NCI-H1436 (cell line): Measurements from ENCODE around the gene PELI1.
A peak's percentile ranks its signal among the peaks of the same experiment; 100 is the strongest.
"Not testable (repeated sequence)": the region's sequence is repeated elsewhere in the genome, so short reads cannot be mapped to it uniquely, and the experiment has no call there.

Experiments used
- DNase-seq: peaks from one replicate; lab custom pipeline; 2025; lab: John Stamatoyannopoulos, UW

PELI1 gene

DNA sequence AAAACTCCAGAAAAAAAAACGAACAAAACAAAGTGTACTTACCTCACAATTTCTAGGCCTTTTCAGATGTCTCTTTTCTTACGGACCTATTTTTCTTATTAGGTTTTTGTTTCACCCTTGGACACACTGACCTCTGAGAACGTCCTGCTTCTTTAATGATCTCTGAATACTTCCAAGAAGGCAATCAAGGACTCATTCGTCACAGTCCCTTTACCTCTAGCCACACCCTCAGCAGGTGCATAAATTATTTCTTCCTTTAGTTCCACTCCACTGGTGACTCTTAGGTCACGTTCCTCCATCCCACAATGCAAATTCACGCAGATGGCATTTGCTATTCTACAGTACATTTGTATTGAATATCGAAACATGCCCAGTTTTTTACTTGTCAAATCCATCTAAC, 21.9 kb downstream of the PELI1 start:
- DNase-seq: no peak

DNA sequence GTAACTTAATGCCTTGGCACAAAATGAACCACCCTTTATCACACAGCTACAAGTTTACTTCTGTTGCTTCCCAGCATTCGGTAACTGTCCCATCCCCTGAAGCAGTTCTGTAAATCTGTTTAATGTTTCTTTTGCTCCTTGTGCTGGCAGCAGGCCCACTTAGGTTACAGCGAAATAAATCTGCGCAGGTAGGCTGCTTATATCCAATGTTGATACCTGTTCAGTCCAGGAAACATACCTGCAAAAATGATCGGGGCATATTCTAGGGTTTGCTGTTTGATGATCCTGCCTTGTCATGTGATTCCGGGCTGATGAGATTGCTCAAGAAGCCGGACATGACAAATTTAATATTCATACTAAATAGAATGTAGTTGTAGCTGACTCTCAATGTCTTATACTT, 23.3 kb downstream of the PELI1 start:
- DNase-seq: no peak

GRCh38 chr2:64120008-64120407, 24.2 kb downstream of the PELI1 start:
- DNase-seq: no peak

- DNase-seq: no peak
Measured at GRCh38 chr2:64119369-64119768, 24.9 kb downstream of the PELI1 start.

DNA sequence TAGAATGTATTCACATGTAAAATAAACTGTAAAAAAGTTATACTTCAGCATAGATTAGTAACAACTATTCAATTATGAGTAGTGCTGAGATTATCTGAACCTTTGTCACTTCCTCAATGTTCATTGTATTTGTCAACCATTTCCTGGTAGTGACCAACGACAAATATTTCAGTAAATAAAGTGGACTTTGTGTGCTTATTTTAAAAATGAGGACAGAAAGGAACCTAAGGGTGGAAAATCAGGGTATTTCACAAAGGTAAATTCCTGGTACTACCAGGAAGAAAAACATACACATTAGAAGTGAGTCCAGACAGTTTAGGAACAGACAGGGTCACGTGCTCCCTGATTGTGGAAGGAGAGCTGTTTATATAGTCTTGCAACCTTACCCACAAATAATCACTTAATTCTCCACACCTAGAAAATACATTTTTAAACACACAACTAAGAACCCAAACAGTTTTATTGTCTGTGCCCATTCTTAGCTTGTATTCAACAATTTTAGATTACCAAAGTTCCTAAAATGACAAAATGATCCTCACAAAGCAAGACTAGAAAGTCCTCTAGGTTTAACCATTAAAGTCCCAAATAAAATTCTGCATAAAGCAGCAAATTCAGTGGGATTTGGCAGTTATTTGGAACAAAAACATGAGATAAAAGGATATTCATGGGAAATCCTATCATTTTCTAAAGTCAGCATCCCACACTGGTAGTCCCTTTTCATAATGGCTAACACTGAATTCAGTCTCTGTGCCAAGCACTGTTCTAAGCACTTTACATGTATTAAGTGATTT, 28.2 kb downstream of the PELI1 start:
- DNase-seq: no peak

- no peak for DNase-seq
Measured at GRCh38 chr2:64114912-64115277, 29.3 kb downstream of the PELI1 start.

DNA sequence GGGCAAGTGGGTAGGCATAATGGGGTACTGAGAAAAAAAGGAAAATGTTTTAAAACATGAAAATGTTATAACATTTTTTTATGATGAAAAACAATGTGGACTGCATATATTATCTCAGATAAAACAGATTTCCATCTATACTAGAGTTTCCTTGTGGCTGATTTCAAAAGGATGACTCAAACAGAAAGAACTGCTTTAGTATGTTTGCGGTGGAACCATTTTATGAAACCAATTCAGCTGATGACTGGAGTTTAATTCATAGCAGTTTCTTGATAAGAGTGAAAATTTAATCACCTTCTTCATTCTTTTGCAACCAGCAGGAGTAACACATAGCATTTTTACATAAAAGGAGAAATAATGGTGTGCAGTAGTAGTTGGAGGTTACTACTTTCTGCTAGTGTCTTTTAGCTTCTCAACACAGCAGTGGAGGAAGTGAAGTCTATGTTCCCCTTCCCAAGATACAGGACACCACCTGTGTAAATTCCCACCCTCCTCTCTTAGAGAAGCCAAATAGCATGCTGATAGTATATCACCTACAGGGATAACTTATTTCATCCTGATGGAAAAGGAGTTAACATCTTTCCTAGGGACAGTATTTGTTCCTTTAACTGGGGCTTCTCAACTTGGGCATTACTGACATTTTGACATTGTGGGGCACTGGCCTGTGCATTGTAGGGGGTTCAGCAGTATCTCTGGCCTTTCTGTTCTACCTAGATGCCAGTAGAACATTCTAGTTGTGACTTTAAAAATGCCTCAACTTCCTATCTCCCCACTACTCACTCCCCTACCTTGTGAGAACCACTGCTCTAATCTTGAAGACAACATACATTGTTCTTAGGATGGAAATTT, 29.9 kb downstream of the PELI1 start:
- DNase-seq: no peak

DNA sequence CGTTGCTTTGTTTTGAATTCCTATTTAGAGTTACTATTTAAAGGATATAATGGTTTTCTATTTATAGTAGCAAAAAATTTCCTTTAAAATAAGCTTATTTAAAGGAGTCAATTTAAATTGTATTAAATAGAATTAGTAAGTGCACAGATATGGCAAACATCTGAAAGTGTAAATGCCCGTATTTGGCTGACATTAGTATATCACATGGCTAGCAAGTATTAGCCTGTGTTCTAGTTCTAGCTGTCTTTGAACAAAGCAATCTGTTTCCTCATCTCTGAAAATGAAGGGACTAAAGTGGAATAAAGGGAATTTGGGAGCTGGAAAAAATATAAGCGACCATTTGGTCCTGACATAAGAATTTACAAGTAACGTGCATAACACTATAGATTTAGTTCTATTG, 32.2 kb downstream of the PELI1 start:
- DNase-seq: no peak

GRCh38 chr2:64111426-64111825, 32.8 kb downstream of the PELI1 start:
- DNase-seq: no peak

GRCh38 chr2:64108666-64109241, 35.5 kb downstream of the PELI1 start:
- DNase-seq: no peak

- no peak for DNase-seq
Measured at GRCh38 chr2:64106481-64106880, 37.7 kb downstream of the PELI1 start.

DNA sequence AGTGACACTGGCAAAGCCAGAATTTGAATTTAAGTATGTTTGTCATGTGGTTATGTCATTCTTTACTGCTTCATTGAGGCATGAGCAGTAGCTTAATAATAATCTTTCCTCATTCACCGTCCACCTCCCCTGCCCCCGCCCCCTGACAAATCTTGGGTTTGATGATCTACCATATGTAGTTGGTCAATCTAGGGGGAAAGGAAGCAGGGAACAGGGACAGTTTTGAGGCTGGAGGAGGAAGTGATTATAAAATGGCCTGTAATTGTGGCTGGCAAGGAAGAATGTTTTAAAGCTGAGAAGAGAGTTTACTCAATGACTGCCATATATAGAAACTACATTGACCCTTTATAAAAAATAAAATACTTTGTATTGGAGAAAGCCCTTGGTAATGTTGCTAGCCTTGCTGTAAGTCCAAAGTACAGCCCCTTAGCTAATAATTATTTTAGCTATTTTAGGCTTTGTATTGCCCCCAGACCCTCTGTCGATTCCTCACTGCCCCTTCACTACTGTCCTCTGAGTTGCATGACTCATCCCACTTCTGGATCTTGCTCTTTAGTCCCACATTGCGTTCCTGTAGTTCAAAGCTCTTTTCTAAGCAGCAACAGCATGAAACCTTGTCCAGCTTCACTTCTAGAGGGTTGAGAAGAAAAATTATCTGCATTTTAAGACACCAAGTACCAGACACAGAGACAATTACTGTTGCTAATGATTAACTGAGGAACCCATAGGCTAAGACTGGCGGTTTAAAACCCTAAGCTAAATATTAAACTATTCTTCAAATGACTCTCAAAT, 38.4 kb downstream of the PELI1 start:
- DNase-seq: no peak

DNA sequence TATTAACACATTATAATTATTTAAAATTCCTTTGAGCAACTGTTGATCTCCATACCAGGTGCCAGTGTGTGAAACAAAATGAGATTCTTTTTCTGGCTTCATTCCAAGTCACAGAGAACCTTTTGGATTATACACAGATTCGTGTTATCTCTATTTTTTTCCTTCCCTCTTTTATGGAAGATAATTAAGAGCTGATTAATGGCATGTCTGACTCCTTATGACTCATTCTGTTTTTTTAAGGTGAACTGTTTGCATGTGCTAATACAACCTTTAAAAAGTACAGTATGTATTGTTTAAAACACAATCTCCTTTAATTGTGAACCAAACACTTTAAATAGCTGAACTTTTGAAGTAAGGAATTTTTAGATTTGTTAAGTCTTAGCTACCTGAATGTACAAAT, 39.3 kb downstream of the PELI1 start:
- DNase-seq: no peak

GRCh38 chr2:64102736-64103135, 41.5 kb downstream of the PELI1 start:
- not testable (repeated sequence) for DNase-seq

DNA sequence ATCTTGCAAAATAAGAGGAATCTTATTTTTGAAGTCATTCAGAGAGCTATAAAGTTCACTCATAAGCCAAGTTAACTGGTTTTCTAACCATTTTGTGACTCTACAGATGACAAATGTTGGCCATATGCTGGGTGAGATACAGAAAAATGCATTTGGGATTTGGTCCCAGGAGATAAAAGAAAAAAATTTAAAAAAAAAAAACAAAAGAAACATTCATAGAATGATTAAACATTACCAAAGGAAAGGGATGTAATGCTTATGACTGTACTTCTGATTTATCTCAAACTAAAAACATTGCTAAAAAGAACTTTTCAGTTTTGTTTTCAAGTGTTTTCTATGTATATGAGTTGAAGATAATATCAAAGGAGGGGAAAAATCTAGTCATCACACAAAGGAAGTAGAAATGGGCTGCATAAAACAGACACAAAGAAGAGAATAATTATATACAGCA, 43.1 kb downstream of the PELI1 start:
- DNase-seq: no peak

DNA sequence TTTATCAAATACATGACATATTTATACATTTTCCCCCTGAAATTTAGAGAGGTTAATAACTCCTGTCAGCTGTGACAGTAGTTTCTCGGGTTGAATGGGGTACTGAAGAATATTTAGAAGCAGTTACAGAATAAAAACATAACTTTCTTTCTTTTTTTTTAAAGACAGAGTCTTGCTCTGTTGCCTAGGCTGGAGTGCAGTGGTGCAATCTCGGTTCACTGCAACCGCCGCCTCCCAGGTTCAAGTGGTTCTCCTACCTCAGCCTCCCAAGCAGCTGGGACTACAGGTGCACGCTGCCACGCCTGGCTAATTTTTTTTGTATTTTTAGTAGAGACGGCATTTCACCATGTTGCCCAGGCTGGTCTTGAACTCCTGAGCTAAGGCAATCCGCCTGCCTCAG, 43.6 kb downstream of the PELI1 start:
- DNase-seq: not testable (repeated sequence)

GRCh38 chr2:64094663-64095382, 49.4 kb downstream of the PELI1 start:
- DNase-seq: no peak

- no peak for DNase-seq
Measured at GRCh38 chr2:64093341-64093740, 50.9 kb downstream of the PELI1 start.

GRCh38 chr2:64092502-64092901, 51.7 kb downstream of the PELI1 start:
- DNase-seq: no peak

DNA sequence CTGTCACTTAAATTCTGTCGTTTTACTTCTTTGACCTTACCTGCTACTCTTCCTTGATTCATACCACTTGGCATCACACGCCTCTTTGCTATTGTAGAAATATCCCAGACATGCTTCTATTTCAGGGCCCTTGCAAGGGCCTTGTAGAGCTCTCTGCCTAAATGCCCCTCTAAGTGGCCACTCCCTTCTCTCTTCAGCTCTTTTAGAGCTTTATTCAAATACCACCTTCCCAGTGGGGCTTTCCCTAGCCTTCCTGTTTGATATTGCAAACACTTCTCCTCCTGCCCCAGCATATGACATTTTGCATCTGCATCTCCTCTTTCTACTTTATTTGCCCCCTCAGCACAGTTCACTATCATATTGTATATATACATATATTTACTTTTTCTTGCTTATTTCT, 54.0 kb downstream of the PELI1 start:
- peak; percentile 17 for DNase-seq

DNA sequence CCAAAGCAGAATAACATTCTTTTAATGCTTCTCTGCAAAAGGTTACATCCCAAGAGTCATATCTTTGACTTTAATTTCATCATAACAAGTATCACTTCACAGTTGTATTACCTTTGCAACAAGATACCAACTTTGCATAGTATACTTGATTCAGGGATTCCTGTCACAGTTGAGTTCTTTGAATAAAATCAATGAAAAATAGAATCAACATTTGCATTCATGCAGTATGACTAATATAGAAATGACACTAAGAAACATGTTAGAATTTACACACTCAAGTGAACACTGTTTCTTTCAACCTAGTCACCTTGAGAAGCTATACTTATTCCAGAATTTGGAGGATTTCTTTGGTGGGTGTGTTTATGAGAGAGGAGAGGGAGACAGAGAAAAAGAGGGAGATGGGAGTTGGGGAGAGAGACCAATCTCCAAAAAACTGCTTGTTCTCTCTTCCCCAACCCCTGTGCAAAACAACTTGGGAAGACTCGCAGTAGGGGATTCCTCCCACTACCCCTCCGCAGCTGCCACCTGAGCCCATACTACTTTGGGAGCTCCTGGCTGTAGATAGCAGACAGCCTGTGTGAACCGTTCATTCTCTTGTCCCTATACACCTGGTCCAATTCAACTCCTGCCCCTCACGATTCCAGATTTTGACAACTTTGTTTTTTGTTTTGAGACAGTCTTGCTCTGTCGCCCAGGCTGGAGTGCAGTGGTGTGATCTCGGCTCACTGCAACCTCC, 57.7 kb downstream of the PELI1 start:
- no peak for DNase-seq
